ENCODE results near the gene MAP3K20.

Gene MAP3K20

DNA sequence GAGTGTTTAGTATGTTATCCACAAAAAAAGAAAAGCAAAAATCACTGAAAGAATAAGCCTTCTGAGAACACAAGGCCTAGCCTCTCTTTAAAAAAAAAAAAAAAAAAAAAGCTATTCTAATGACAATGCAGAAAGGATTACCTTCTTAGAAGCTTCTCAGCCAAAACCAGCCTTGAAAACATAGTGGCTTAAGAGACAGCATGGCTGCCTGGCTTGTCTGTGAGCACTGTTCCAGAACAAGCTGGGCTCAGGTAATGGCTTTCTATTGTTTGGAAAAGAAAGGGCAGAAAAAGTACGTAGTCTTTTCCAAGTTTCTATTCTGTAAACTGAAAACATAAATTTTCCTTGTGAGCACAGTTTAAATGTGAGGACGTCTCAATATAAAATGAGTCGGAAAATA lies 119.5 kb downstream of the MAP3K20 start:
- no peak overlapping the region for H3K4me3 ChIP-seq (replicated peaks in 1 of 2; ENCODE audit: low read depth in 2 of 2, low read length in 2 of 2)
- no peak for DNase-seq (ENCODE audit: low read depth in 2 of 2)
- TF ChIP-seq, protein P1, sequence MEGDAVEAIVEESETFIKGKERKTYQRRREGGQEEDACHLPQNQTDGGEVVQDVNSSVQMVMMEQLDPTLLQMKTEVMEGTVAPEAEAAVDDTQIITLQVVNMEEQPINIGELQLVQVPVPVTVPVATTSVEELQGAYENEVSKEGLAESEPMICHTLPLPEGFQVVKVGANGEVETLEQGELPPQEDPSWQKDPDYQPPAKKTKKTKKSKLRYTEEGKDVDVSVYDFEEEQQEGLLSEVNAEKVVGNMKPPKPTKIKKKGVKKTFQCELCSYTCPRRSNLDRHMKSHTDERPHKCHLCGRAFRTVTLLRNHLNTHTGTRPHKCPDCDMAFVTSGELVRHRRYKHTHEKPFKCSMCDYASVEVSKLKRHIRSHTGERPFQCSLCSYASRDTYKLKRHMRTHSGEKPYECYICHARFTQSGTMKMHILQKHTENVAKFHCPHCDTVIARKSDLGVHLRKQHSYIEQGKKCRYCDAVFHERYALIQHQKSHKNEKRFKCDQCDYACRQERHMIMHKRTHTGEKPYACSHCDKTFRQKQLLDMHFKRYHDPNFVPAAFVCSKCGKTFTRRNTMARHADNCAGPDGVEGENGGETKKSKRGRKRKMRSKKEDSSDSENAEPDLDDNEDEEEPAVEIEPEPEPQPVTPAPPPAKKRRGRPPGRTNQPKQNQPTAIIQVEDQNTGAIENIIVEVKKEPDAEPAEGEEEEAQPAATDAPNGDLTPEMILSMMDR (IDR thresholded peaks at IDR 0.05; ENCODE audit: low read depth, low read length), result no peak

DNA sequence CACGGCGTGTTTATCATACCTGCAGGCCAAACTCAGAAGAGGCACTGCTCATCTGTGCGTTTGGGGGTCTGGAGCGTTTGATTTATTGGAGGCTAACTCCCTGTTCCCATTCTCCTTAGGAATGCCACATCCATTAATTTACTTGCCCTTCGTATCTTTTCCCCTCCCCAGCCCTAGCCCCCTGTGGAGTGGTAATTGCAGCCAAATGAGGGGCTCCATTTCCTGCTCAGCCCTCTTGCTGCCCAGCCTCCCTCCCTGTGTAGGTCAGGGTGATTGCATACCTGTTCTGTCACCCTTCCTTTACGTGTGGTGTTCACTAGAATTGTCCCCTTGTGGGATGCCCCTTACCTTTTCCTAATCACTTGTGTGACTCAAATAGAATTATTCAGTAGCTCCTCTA lies 120.4 kb downstream of the MAP3K20 start:
- TF ChIP-seq, protein P1 (IDR thresholded peaks at IDR 0.05; ENCODE audit: low read depth, low read length), result no peak
- no peak overlapping the region for H3K4me3 ChIP-seq (replicated peaks in 1 of 2; ENCODE audit: low read depth in 2 of 2, low read length in 2 of 2)
- no peak for DNase-seq (ENCODE audit: low read depth in 2 of 2)

DNA sequence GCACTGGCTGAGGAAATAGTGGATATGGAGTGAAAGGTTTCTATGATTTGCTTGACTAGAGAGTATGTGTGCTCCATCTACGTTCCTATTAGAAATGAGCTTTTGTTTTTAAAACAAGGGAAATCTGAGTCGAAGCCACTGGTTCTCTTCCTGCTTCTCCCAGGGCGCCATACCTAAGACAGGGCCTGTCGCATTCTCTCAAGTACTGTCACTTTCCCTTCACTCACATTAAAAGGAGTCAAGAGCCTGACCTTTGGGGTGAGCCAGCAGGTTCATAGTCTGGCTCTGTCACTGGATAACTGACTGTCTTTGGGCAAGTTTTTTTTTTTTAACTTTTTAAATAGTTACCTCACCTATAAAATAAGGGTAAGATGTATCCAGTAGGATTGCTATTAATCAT lies 121.0 kb downstream of the MAP3K20 start:
- H3K4me3 ChIP-seq (replicated peaks in 1 of 2; ENCODE audit: low read depth in 2 of 2, low read length in 2 of 2), result no peak overlapping the region
- TF ChIP-seq, protein P1 (IDR thresholded peaks at IDR 0.05; ENCODE audit: low read depth, low read length), result no peak
- DNase-seq (ENCODE audit: low read depth in 2 of 2), result no peak

DNA sequence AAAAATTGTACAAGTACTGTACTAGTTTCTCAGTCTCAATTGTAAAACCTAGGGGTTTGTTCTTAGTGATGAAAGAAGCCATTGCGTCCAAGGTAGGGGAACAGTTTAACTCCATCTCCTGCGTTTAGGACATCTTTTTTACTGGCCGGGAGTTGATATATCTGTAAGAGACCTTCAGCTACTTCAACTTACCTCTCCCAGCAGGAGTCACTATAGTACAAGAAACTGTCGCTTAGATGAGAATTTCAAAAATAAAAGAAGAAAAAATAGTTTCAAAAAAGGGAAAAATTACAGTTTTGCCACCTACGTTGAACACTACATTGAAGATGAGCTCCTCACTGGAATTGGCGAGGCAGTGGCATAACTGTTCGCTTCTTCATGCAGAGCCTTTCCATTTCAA lies 122.7 kb downstream of the MAP3K20 start:
- no peak for DNase-seq (ENCODE audit: low read depth in 2 of 2)
- no peak overlapping the region for H3K4me3 ChIP-seq (replicated peaks in 1 of 2; ENCODE audit: low read depth in 2 of 2, low read length in 2 of 2)
- TF ChIP-seq, protein P1 (IDR thresholded peaks at IDR 0.05; ENCODE audit: low read depth, low read length), result no peak

DNA sequence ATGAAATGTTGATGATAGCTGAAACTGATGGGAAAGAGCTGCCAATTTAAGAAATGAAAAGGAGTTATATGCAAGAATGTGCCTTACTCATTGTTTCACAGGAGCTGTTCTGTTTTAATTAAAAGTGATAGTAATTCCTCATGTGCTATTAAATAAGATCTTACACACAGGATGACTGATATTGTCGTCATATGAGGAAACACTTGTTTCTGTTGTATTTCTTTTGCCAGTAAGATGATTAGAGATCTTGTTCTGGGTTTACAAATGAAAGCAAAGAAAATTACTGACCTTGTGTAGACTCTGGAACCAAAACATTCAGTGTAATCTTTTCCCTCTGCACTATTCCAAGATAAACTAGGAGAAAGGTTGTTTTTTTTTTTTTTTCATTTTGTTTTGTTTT lies 123.6 kb downstream of the MAP3K20 start:
- H3K4me3 ChIP-seq (replicated peaks in 1 of 2; ENCODE audit: low read depth in 2 of 2, low read length in 2 of 2), result no peak overlapping the region
- DNase-seq (ENCODE audit: low read depth in 2 of 2), result peak in 1 of 2 donors; percentile 33
- TF ChIP-seq, protein P1 (IDR thresholded peaks at IDR 0.05; ENCODE audit: low read depth, low read length), result no peak

DNA sequence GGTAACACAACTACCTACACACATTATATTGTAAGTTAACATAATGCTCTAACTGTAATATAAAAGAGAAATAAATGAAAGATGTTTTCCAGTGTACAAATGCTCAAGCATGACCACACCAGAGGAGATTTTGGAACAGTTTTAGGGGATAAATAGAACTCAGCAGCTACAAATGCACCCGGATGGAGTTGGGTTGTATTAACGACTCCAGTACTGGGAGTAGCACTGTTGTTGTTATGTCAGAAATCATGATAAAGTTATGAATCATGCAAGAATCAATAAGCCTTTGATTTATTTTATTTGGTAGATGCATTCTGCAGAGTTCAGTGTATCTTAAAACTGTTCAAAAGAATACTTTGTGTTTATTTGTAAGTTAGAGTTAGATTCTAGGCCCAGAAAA lies 126.9 kb downstream of the MAP3K20 start:
- TF ChIP-seq, protein P1 (IDR thresholded peaks at IDR 0.05; ENCODE audit: low read depth, low read length), result no peak
- no peak for DNase-seq (ENCODE audit: low read depth in 2 of 2)

DNA sequence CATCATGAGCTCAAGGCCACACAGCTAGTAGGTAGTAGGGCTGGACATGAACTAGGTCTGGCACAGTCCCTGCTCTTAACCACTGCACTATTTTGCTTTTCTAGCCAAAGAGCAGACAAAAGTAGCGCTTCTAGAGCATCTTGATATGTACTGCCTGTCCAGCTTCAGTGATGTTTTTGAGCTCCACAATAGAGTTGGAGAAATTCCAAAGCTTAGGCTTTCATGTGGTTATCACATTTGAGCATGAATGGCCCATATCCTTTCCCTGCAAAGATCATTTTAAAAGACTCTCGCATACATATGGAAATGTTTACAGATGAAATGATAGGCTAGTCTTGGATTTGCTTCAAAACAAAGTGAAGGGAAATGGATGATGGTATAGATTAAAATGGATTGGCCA lies 128.7 kb downstream of the MAP3K20 start:
- TF ChIP-seq, protein P1 (IDR thresholded peaks at IDR 0.05; ENCODE audit: low read depth, low read length), result no peak
- H3K4me3 ChIP-seq (replicated peaks in 1 of 2; ENCODE audit: low read depth in 2 of 2, low read length in 2 of 2), result no peak overlapping the region
- DNase-seq (ENCODE audit: low read depth in 2 of 2), result peak in 1 of 2 donors; percentile 49

More for the DNA sequence above, 126.9 kb downstream of the MAP3K20 start:
- H3K4me3 ChIP-seq (replicated peaks in 1 of 2; ENCODE audit: low read depth in 2 of 2, low read length in 2 of 2), result no peak overlapping the region

Data from cardiac fibroblast (primary cell).